Frontal cortex (tissue), 4 donors: Measurements from ENCODE around the gene MAML3. TPM values are rescaled to one million over a fixed set of nuclear protein-coding genes. Genes with fewer than 3 reads are reported as not detected.

Source experiments
- DNase-seq, 2 donors: peaks; one replicate each; pipeline ENCODE4 v3.0.0; 2012; ENCODE audit warnings: low spot score in 2 of 2
- FAIRE-seq: peaks from 2 replicates; lab custom pipeline; 2012; peaks lifted over from hg19 to GRCh38; lab: Jason Lieb, UNC
- total RNA-seq: library from RNA; depleted of rRNA; stranded (reverse); fragments of >200 nt; gene quantifications from one replicate; pipeline ENCODE4 v1.2.3, GENCODE V29; 2014
- donor health status: control.
- donor health status: control.
- donor health status: control.

Gene MAML3
- total RNA-seq, 1 donor from 2014 or later, result 7.7 TPM

DNA sequence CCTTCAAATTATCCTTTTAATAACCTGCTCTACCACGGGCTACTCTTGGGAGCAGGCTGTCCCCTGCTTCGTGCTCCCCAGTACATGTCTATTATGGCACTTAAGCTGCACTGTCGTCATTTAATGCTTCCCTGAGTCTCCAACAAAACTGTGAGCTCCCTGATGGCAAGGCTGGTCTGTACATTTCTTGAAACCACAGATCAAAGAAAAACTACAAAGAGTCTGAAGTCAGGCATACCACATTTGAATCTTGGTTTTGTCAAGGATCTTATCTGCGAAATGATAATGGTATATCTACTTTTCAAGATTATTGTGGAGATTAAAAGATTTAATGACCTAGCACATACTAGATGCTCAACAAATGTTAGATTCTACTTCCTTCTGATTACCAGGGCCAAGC, 45.7 kb downstream of the MAML3 start:
- DNase-seq, result no peak
- no peak for FAIRE-seq

DNA sequence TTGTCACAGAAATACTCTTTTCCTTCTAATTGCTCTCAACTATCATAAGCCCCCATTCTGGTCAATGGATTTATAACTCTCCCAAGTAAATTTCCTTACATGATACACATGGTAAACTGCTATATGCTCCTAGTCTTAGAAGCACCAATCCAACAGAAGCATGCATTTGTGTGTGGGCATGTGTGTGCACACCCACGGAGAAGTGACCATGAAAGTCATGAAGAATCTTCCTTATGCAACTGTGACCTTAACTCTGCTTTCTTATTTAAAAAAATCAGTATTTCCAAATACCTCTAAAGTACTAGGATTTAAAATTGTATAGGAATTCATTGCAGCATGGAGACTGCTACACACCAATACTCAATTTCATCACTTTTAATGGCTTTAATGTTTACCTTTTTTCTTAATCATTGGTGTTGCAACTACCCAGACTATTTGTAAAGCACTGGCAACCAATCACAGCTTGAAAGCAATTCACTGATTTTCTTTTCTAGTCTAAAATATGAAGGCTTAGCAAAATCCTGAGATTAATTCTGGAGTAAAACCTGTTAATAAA, 47.6 kb downstream of the MAML3 start:
- no peak for DNase-seq

DNA sequence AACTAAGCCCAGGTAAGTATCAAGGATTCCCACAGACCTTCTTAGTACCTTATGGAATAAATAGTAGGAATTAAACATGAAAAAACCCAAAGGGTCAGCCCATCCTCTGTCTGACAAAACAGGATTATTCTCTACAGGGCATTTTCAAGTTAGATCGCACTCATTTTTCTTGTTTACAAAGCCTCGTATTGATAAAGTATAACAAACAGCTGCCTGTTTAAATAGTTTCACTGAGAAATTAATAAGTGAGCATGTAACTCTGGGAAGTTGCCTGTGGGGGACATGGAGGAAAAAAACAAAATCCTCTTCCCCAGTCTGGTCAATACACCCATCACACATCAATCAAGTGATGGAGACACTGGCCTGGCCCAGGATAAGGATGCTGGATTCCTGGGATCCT, 48.5 kb downstream of the MAML3 start:
- DNase-seq (no peak), FAIRE-seq (no peak)

More for the DNA sequence above, 47.6 kb downstream of the MAML3 start:
- no peak for FAIRE-seq

DNA sequence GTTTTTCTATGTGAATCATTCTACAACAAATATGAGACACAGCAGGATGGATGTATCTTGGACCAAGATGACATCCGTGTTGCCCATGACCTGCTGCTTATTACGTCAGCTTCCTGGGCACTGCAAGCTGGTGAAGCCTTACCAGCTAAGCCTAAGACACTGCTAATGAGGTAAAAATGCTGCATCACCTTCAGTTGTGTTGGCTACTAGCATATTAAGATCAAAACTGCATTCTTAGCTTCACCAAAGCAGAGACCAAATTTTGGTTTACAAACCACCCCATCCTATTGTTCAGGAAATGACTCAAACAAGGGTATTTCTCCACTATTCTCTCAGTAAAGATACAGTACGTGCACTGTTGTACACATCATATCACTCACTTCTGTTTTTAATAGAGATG, 50.3 kb downstream of the MAML3 start:
- DNase-seq, result no peak
- FAIRE-seq, result no peak

DNA sequence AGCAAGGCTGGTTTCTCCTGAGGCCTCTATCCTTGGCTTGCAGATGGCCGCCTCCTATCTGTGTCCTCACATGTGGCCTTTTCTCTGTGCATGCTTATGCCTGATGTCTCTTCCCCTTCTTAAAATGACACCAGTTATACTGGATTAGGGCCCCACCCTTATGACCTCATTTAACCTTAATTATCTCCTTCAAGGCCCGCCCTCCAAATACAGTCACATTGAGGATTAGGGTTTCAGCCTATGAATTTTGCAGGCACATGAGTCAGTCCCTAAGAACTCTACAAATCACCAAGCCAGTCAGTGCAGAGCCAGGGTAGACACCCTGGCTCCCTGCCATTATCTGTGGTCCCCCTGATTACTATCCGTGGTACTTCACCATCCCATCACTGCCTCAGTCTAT, 51.6 kb downstream of the MAML3 start:
- FAIRE-seq, result no peak
- DNase-seq, result no peak

DNA sequence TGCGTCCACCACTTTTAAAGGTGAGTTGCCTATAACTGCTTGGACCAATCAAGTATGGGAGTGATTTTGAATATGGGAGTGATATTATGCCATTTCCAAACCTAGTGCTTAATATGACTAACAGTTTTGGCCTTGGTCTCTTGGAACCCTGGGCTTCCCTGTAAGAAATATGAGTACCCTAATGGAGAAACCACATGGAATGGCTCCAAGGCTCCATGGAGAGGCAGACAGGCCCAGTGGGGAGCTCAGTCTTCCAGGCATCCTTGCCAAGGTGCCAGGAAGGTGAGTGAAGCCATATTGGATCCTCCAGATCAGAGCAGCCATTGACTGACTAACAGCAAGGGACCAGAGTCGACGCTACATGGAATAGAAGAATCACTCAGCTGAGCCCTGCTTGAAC, 53.2 kb downstream of the MAML3 start:
- no peak for DNase-seq
- FAIRE-seq, result no peak

DNA sequence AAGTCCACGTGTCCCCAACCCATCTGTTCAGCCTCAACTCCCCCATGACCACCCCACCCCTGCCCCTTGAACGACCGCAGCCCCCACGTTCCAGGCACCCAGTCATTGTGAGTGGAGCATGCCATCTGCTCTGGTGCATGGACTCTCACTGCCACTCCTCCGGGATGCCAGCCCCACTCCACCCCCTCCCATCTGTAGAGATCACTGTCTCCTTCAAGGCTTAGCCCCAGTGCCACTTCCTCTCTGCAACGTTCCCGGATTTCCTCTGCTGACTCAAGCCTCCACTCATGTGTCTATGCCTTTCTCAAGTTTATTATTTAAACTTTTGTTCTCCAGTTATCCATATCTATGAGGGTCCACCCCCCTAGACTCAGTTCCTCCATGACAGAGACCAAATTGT, 54.0 kb downstream of the MAML3 start:
- DNase-seq (no peak), FAIRE-seq (no peak)

DNA sequence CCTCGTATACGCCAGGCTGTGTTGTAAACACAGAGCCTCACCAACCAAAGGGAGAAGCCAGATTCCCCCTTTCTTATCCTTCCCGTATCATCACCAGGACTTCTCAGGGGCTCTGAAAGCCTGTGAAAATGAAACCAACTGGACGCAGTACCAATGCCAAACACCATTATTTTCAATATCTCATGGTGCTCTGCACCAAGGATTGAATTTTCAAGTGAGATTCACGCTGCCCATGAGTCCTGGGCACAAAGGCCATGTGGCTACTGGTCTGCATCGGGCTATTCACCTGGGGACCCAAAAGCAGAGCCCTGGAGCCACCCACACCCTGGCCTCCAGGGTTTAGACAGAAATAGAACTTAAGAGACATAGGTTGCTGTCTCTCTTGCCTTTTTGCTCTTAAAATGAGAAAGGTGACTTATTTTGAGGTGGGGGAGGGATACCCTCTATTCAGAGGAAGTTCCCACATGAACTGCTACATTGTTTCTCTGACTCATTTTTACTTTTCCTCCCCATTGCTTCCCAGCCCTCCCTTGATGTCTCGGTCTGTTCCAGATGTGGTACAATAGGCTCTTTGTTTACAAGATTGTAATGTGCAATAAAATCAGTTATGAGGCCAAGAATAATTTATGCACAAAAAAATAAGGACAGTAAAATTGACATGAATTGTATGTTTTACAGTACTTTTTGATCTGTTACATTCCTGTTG, 55.4 kb downstream of the MAML3 start:
- peak; percentile 26 to 42 for DNase-seq
- peak; percentile 36 for FAIRE-seq

DNA sequence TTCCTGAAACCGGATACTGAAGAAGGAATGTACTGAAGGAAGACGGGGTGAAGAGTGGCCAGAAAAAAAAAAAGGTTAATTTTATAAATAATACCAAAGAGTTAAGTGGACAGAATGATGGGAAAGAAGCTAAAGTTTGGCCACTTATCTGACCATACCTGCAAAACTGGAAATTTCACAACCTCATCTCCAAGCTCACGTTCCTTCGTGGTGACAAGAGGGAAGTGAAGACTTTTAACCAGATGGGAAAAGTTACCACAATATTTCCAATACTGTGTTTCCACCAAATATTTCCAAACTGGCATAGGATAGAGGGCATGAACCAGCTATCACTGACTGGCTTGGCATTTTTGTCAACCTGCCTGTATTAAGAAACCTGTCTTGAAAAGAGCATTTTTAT, 56.4 kb downstream of the MAML3 start:
- no peak for FAIRE-seq
- no peak for DNase-seq

DNA sequence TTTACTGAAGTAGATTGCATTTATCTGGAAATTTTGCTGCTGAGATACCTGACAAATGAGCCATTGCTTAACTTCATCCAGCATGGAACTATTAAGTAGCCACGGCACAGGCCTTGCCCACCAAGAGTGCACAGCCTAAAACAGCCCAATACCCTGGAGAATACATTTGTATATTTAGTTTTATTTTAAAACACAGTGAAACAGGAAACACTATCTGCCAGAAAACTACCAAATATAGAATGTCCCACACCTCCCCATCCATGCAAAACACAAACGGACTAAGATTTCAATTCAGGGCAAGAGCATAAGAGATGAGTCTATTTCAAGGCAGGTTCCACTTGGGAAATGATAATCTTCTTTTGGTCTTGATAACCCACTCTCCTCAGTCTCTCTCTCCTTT, 57.1 kb downstream of the MAML3 start:
- FAIRE-seq, result no peak
- no peak for DNase-seq

DNA sequence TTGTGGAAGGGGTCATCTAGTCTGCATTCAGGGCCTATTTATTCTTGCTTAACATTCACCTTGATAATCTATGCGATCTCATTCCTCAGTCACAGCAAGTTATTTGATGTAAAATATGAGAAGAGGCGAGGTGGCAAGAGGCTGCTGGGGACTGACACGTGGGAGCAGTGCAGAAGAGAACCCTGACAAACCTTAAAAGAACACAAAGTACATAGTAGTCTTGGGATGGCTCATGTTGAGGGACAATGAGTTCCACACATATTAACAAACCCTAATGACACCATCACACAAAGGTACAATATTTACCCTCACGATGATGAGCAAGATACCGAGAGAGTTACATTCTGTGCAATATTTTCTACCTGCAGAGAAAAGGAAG, 57.5 kb downstream of the MAML3 start:
- DNase-seq (no peak), FAIRE-seq (no peak)

DNA sequence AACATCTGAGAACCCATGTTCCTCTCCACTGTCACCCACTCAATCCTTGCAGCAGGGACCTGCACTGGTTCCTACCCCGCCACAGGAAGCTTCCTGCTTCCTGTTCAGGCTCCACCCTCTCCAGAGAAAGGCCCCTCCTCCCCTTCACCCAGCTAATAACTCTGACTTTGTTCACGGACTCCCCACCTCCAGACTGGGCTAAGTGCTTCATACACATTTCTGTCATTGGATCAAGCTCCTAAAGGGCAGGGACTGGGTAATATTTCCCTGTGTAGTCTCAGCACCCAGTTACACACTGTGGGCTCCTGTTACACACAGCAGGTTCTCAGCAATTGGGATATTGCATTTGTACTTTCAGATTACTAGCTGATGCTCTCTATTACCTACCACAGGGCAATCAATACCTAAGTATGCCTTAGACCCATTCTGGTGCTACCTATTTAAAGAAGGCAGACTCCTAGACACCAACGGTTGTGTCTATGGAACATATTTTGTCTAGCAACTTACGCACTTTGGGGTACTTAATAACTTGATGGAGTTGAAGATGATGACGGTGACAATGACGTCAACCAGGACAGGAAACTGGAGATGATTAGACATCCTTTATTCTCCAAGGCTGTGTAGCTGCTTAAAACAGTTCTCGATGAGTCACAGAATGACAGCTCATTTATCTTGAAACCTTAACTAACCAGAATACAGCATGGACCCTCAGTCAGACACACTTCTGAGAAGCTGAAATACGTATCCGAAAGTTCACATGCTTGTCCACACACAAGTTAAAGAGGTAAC, 58.1 kb downstream of the MAML3 start:
- no peak for DNase-seq
- no peak for FAIRE-seq

DNA sequence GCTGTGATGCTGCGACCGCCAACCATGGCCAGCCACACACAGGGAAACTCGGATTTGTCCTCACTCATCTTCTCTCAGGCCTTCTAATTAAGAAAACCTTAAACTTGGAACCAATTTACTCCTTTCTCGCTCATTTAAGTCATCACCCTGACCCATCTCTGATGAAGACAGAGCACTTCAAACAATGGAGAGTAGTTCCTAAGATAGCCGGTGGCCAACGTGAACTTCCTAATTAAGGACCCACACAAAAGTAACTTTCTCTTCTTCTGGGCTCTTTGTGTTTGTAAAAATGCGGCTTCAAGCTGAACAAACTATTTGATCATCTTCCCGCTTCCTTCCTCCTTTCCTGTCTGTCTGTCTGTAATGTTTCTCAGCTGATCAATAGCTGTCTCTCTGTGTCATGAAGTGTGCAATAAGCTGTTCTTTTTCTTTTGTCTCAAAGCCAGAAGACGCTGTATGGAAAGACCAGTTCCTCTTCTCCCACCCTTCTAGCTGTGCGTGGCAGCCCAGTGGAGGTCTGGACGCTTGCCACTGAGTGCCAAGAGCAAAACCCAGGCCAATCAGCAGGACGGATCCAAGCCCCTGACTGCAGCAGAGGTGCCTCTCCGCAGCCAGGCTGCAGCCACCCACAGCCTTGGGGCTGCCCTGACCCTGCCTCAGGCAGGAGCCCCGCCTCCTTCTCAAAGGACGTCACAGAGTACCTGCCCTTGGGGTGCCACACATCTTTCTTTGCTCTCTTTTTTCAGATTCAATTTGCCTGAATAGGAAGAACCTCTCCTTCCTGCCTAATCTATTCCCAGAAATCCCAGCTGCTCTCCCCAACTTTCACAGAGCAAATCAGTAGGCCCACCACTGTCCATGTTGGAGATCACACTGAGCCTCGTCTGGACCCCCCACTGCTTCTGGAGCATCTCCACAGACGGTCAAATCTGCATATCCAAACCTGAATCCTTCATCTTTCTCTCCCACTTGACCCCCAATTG, 59.3 kb downstream of the MAML3 start:
- DNase-seq (no peak), FAIRE-seq (no peak)

DNA sequence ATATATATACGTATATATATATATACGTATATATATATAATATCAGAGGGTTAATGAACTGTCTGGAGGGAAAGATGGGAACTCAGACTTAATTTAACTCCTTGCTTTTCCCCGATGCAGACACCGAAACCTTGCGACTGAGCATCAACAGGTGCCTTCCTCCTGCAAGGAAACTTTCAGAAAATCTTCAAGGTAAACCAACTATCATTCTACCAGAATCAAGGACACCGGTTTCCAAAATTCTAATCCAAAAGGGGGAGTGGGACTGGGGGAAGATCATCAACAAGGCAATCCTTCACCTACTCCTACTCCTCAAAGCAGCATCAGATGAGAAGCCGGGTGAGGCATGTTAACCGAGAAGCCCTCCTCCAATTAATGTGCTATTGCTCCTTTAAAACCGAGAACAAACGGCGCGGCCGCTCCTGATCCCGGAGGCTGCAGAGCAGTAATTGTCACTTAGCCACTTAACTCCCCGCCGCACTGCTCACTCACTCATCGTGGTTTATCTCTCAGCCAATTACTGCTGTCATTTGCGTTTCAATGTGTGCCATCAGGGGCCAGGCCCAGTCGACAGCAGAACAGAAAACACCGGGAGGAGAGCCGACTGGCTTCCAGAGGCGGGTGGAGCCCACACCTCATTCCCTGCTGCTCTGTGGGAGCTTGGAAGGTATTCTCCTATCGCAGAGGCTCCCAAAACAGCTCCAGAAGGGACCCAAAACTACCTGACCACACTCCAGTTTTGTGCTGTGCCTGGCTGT, 61.7 kb downstream of the MAML3 start:
- DNase-seq, result no peak
- no peak for FAIRE-seq

DNA sequence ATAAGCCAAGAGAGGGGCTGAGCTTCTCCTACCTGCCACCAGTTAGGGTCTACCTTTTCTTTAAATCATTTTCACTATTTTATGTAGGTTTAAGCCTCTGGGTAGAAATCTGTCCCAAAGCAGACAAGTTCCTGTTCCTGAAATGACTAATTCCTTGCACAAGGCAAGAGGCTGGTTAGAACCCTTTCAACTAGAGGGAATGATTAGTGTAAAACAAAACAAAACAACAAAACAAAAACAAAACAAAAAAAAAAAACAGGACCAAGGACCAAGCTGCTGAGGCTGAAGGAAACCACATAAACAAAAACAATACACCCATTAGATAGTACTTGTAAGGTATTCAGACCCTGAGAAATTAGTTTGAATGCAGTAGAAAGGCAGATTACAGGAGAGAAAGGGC, 62.7 kb downstream of the MAML3 start:
- no peak for FAIRE-seq
- no peak for DNase-seq

DNA sequence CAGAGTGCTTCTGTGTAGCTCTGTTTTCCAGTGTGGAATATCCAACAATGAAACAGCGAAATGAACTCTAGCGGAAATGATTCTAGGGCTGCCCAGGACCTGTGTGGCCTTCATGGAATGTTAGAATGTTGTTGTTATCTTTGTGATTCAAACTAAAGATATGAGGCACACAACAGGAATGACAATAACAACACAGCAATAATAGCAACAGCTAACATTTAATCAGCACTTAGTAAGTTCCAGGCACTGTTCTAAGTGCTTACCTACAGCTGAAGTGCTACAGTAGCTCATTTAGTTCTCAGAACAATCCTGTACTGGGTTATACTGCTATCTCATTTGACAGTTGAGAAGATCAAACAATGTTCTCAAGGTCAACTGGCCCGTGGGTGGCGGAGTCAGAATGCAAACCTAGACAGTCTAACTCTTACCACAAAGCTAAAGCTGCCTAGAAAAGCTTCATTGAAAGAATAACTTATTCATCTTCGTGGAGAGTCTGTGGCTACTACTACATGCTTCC, 63.7 kb downstream of the MAML3 start:
- FAIRE-seq (no peak), DNase-seq (no peak)

DNA sequence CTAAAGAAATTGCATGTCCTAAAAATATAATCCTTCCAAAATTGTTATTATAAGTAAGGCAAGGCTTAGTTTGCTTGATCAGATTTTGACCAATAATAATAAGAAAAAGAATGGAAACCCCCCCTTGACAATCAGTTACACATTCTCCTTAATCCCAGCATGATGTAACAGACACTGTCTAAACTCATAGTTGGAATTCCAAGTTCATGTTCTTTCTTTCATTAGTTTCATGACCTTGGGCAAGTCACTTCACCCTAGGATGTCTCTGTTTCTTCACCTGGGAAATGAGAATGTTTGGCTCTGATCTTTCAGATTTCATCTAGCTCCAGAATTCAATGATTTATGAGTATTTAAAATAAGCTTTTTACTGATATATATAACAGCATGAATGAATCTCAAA, 64.8 kb downstream of the MAML3 start:
- FAIRE-seq, result no peak
- DNase-seq, result no peak

DNA sequence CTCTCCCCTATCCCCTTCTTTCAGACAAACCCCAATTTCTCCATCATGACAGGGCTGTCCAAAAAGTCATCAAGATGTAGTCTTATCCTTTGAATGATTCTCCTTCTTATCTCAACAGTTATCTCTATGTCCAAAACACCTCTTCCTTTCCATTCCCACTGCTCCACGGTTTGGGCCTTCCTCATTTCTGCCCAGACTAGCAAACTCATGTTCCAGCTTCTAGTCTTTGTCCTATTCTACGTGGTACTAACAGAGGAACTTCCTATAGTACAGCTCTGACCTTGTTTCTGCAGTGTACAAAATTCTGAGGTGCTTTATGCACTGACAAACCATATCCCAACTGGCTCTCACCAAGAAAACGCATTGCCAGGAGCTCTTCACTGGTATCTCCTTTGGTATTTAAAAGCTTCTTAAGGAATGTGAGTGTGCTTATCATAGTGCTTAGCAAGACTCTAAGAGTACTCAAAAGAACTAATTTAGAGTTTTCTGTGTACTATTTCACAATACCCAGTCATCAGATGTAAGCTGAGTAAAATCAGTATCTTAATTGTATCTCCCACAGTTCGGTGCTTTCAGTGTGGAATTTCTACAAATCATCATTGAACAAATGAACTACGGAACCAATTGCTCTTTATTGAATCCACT, 65.5 kb downstream of the MAML3 start:
- DNase-seq, result no peak
- no peak for FAIRE-seq

DNA sequence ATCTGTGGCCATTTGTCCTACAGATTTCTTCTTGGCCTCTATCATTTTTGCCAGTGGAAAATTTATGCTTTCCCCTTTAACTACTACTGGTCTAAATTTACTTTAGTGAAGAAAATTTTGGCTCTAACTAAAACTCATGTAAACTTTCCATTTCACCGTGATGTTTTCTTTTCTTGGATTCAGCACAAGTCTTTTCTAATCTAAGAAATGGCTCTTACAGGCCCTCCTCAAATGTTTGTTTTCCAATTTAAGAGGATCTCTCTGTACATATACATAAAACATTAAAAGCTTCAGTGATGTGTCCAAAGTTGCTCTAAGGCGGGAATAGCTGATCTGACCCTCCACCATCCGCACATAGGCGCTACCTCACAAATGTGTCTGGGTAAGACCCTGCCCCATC, 68.1 kb downstream of the MAML3 start:
- FAIRE-seq (no peak), DNase-seq (no peak)
